ENCODE results near the gene CABCOCO1. TPM values are rescaled to one million over a fixed set of nuclear protein-coding genes. Genes with fewer than 3 reads are reported as not detected.

CABCOCO1 gene
- total and polyA plus RNA-seq, 4 donors = 3.8 to 15.4 (median 10.1) TPM

Other genes starting within 250 kb of the CABCOCO1 start
- gene TMEM26, start 209.5 kb upstream of the CABCOCO1 start, total RNA-seq = 1 to 10 TPM; 1.2 to 5.8 TPM
- gene TMEM26, start 209.5 kb upstream of the CABCOCO1 start, polyA plus RNA-seq = under 1 TPM; 0.16 to 0.41 TPM
- 10 to 100 TPM; 31.0 to 95.3 TPM for gene ARID5B, start 238.8 kb downstream of the CABCOCO1 start, total RNA-seq
- gene ARID5B, start 238.8 kb downstream of the CABCOCO1 start, polyA plus RNA-seq = 10 to 100 TPM in 1 of 2 donors, 1 to 10 TPM in 1; 7.8 to 13.1 TPM

All from lung (tissue), 4 donors.